ENCODE measurements around the gene TRMT61A. TPM values are rescaled to one million over a fixed set of nuclear protein-coding genes. Genes with fewer than 3 reads are reported as not detected.
A peak's percentile ranks its signal among the peaks of the same experiment; 100 is the strongest.

Gene TRMT61A
- total and polyA plus RNA-seq, 9 of the 15 experiments (the other 6 are each of a cell fraction or from before 2014, with no cell fraction given) = 0.10 to 24.8 (median 5.1) TPM

DNA sequence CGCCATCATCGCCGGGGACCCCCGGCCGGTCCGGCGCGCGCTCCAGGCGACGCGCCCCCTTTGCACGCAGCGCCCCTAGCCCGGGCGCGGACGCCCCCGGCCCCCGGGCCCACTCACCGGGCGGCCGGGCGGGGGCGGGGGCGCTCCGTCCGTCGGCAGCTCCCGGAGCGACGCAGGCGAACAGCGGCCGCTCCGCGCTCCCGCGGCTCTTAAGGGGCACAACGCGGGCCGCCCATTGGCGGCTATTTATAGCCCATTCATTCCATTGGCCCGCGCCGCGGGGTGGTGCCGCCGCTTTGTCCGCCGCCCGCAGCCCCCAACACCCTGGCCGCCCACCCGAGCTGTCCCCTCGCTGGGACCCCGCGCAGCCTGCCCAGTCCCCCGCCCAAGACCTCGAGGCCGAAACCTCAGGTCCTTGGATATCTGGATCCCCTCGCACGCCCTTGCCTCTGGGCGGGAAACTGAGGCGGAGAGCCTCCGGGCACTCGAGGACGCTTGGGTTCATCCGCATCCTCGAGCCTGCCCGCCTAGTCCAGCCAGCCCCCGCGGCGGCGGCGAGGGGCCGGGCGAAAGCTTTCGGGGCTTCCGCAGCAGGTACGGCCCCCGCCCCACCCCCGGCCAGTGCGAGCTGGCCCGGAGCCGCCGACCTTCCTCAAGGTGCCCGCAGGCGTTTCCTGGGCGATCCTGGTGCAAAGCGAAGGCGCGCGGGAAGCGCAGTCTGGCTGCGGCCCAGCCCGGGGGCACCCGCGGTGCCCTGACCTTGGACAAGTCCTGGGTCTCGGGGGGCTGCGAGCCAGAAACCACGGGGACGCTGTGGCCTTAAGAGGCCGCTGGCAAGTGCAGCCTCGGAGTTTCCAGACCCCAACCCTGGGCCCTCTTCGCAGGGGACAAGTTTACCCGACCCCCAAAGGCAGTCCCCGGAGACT lies 6.1 kb upstream of the TRMT61A start, which contains the start of gene CKB:
TSS of gene CKB (minus strand) at position 182 of the 926 bp plus-strand sequence. CDS start 337 bp downstream, outside the sequence.
- peaks cover 44 to 90% of the 10 kb centered on the region in 2 experiments for H3K4me1 ChIP-seq (replicated peaks in 1 of 2; ENCODE audit: control insufficient read depth in 2 of 2, insufficient read depth in 2 of 2, low read length in 2 of 2)
- DNase-seq (ENCODE audit: extremely low read depth in 1 of 4, low spot score in 3 of 4) (peak; percentile 73 to 85 (median 78)), ATAC-seq (peak; percentile 26), FAIRE-seq (no peak)
- intact Hi-C loops (cut with micrococcal nuclease) = loop anchor here (10.0 kb wide), 1 partner anchor 128 kb away; no protein-coding TSS in a partner anchor
- H3K36me3 ChIP-seq (ENCODE audit: control insufficient read depth, insufficient read depth, low read length) = peaks cover 23% of the 10 kb centered on the region; the same call in 1 of the 3 replicates
- peaks cover 23% of the 10 kb centered on the region for H3K79me2 ChIP-seq (ENCODE audit: control insufficient read depth, insufficient read depth, low read length)
- ChIA-PET CTCF (ENCODE audit: low intra/inter-chr PET ratio) (no interaction called here), POLR2A (interaction anchor here (0.6 to 2.5 kb wide), 6 partner anchors 11 to 1107 kb away, joined by 3 to 12 read pairs (median 4); no protein-coding TSS in a partner anchor)
- in situ Hi-C loops (cut with MboI) = no loop called here
- H3K9me3 ChIP-seq (replicated peaks; ENCODE audit: control insufficient read depth, insufficient read depth, low read depth, low read length) = no peaks in the 10 kb centered on the region
- H3K9ac ChIP-seq (ENCODE audit: insufficient read depth in 1 of 2, low read depth in 2 of 2, low read length in 2 of 2) = peak within 1 kb of the TSS; percentile 73 to 93
- H3K27ac ChIP-seq (ENCODE audit: extremely low read depth, low read depth, low read length) = peak within 1 kb of the TSS; percentile 83
- no peaks in the 10 kb centered on the region for H3K27me3 ChIP-seq (ENCODE audit: control insufficient read depth in 2 of 2, insufficient read depth in 2 of 2, low read length in 2 of 2)
- BruUV-seq (replicated peaks) = no TSS peak
- peak within 1 kb of the TSS; percentile 60 for H3K4me3 ChIP-seq
- H4K20me1 ChIP-seq (replicated peaks; ENCODE audit: control insufficient read depth, insufficient read depth, low read length) = peaks cover 13% of the 10 kb centered on the region; the same call in 1 of the 2 replicates
- peak within 1 kb of the TSS; percentile 78 for H3K4me2 ChIP-seq (ENCODE audit: insufficient read depth, low read length)
- H3K9me1 ChIP-seq (ENCODE audit: control insufficient read depth, insufficient read depth, low read length) = no peaks in the 10 kb centered on the region
- peak within 1 kb of the TSS; percentile 59 for H2AFZ ChIP-seq (ENCODE audit: low read depth, low read length)
- WGBS (ENCODE audit: insufficient coverage, low coverage, missing lambda C conversion rate) = 37% methylated on average over 39 of the region's 107 CpGs
- TF ChIP-seq RBBP5 (IDR thresholded peaks at IDR 0.05; ENCODE audit: borderline replicate concordance, insufficient read depth, low read length, poor library complexity, severe bottlenecking) (peak; percentile 5), E2F6 (IDR thresholded peaks at IDR 0.05; ENCODE audit: borderline replicate concordance in 1 of 2, extremely low read depth in 1 of 2, insufficient read depth in 1 of 2, insufficient read length in 1 of 2, low read depth in 1 of 2, low read length in 1 of 2, poor library complexity in 1 of 2, severe bottlenecking in 1 of 2) (peak in 1 of 2 experiments; percentile 78), GTF2A2 (tag; IDR thresholded peaks at IDR 0.05) (peak; percentile 22; the same call in 1 of the 2 replicates), LCOR (CRISPR knock-in tag; IDR thresholded peaks at IDR 0.05) (no peak), SMARCC2 (IDR thresholded peaks at IDR 0.05; ENCODE audit: low read depth) (no peak), MEF2A (IDR thresholded peaks at IDR 0.05; ENCODE audit: control insufficient read depth, low read depth, low read length) (peak; percentile 88), COPS2 (conservative IDR thresholded peaks at IDR 0.05) (no peak), CHD1 (IDR thresholded peaks at IDR 0.05; ENCODE audit: low read length) (no peak), NFYB (IDR thresholded peaks at IDR 0.05; ENCODE audit: extremely low read depth, insufficient read length) (peak; percentile 74), NFXL1 (CRISPR knock-in tag; IDR thresholded peaks at IDR 0.05) (no peak), ZNF57 (CRISPR knock-in tag; IDR thresholded peaks at IDR 0.05) (no peak), TAF9B (IDR thresholded peaks at IDR 0.05; ENCODE audit: partially characterized antibody) (no peak), IRF1 (CRISPR knock-in tag; IDR thresholded peaks at IDR 0.05; ENCODE audit: borderline replicate concordance) (no peak), NONO (IDR thresholded peaks at IDR 0.05; ENCODE audit: low read depth in 2 of 2, low read length in 1 of 2) (peak in 1 of 2 experiments; percentile 91; a peak in 3 of 4 replicates)
- TF ChIP-seq, protein P1, sequence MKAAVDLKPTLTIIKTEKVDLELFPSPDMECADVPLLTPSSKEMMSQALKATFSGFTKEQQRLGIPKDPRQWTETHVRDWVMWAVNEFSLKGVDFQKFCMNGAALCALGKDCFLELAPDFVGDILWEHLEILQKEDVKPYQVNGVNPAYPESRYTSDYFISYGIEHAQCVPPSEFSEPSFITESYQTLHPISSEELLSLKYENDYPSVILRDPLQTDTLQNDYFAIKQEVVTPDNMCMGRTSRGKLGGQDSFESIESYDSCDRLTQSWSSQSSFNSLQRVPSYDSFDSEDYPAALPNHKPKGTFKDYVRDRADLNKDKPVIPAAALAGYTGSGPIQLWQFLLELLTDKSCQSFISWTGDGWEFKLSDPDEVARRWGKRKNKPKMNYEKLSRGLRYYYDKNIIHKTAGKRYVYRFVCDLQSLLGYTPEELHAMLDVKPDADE (conservative IDR thresholded peaks at IDR 0.05; ENCODE audit: control insufficient read depth, low read depth, low read length) = 0 out of 2 replicates have a peak, but pooled peaks have one; percentile 26

Measured in K562 (cell line).